GM23338 (cell line): ENCODE data around the gene MYO15B. TPM values are rescaled to one million over a fixed set of nuclear protein-coding genes. Genes with fewer than 3 reads are reported as not detected.

Source experiments
- ATAC-seq: fragments of 200-7000 bp; cut with Tn5 transposase; 3 replicates; pipeline ENCODE4 v1.9.1; 2020
- DNase-seq: peaks from one replicate; pipeline ENCODE4 v3.0.0-alpha.2; 2015; ENCODE audit warnings: low spot score
- H2AFZ ChIP-seq: fragments of 200-600 bp; sonication (generic); 2 replicates; pipeline ENCODE4 v1.8.0; 2016; ENCODE audit warnings: antibody characterized with exemption, mild to moderate bottlenecking, moderate library complexity
- H3F3A ChIP-seq: fragments of 200-600 bp; sonication (generic); replicated peaks from 2 replicates; pipeline ENCODE4 v1.8.0; 2017; ENCODE audit warnings: antibody characterized with exemption, mixed run types, low read depth
- H3K27ac ChIP-seq: fragments of 200-600 bp; sonication (generic); 2 replicates; pipeline ENCODE4 v1.6.1; 2016; ENCODE audit warnings: low read depth
- H3K27me3 ChIP-seq: fragments of 200-600 bp; sonication (generic); 2 replicates; pipeline ENCODE4 v1.8.0; 2016; ENCODE audit warnings: mild to moderate bottlenecking, mixed run types, moderate library complexity; ENCODE audit not compliant: insufficient read depth
- H3K36me3 ChIP-seq: fragments of 200-600 bp; sonication (generic); 2 replicates; pipeline ENCODE4 v1.8.0; 2016; ENCODE audit warnings: mild to moderate bottlenecking; ENCODE audit not compliant: insufficient read depth
- H3K4me1 ChIP-seq: fragments of 200-600 bp; sonication (generic); 2 replicates; pipeline ENCODE4 v1.8.0; 2016; ENCODE audit warnings: mild to moderate bottlenecking, moderate library complexity; ENCODE audit not compliant: insufficient read depth
- H3K4me2 ChIP-seq: fragments of 200-600 bp; sonication (generic); 2 replicates; pipeline ENCODE4 v1.7.1; 2017; ENCODE audit warnings: mixed run types
- H3K4me3 ChIP-seq: fragments of 200-600 bp; sonication (generic); 2 replicates; pipeline ENCODE4 v1.6.1; 2016; ENCODE audit warnings: mixed run types
- H3K79me2 ChIP-seq: fragments of 200-600 bp; sonication (generic); replicated peaks from 2 replicates; pipeline ENCODE4 v1.8.0; 2017; ENCODE audit warnings: mild to moderate bottlenecking; ENCODE audit not compliant: insufficient read depth
- H3K9me2 ChIP-seq: fragments of 200-600 bp; sonication (generic); 2 replicates; pipeline ENCODE4 v1.8.0; 2017; ENCODE audit not compliant: insufficient read depth
- H4K20me1 ChIP-seq: fragments of 200-600 bp; sonication (generic); replicated peaks from 2 replicates; pipeline ENCODE4 v1.8.0; 2017; ENCODE audit warnings: mild to moderate bottlenecking; ENCODE audit not compliant: insufficient read depth
- H3K27ac Mint-ChIP-seq: 2 replicates; pipeline ENCODE4 v1.8.0; 2020; ENCODE audit warnings: inconsistent platforms, mild to moderate bottlenecking, moderate library complexity, mixed read lengths
- H3K27me3 Mint-ChIP-seq: 3 replicates; pipeline ENCODE4 v1.8.0; 2022; ENCODE audit warnings: low read depth, mild to moderate bottlenecking, moderate library complexity, mixed read lengths, inconsistent platforms; ENCODE audit not compliant: insufficient read depth, poor library complexity
- H3K36me3 Mint-ChIP-seq: 3 replicates; pipeline ENCODE4 v1.8.0; 2021; ENCODE audit warnings: low read depth, mild to moderate bottlenecking, inconsistent platforms, moderate library complexity, mixed read lengths
- H3K4me1 Mint-ChIP-seq: 3 replicates; pipeline ENCODE4 v1.8.0; 2020; ENCODE audit warnings: mild to moderate bottlenecking, inconsistent platforms, mixed read lengths
- H3K4me3 Mint-ChIP-seq: 3 replicates; pipeline ENCODE4 v1.8.0; 2021; ENCODE audit warnings: moderate library complexity, mild to moderate bottlenecking, inconsistent platforms, mixed read lengths
- H3K9me3 Mint-ChIP-seq: 3 replicates; pipeline ENCODE4 v1.8.0; 2020; ENCODE audit warnings: moderate library complexity, mild to moderate bottlenecking, inconsistent platforms, mixed read lengths
- CREB1 ChIP-seq: fragments of 250-450 bp; sonication (Bioruptor Pico); IDR thresholded peaks from 2 replicates; pipeline ENCODE4 v1.5.0; 2020; ENCODE audit warnings: low read depth, mild to moderate bottlenecking, moderate library complexity
- EZH2 ChIP-seq: fragments of 200-600 bp; sonication (generic); IDR thresholded peaks from one replicate; pipeline ENCODE4 v1.8.0; 2017; ENCODE audit warnings: antibody characterized with exemption, mild to moderate bottlenecking, low read depth; ENCODE audit not compliant: unreplicated experiment
- EZH2phosphoT487 ChIP-seq: fragments of 200-600 bp; sonication (generic); IDR thresholded peaks from one replicate; pipeline ENCODE4 v1.8.1; 2018; ENCODE audit warnings: antibody characterized with exemption; ENCODE audit not compliant: unreplicated experiment
- JUNB ChIP-seq: IDR thresholded peaks from one replicate; pipeline ENCODE4 v1.6.1; 2016; ENCODE audit warnings: antibody characterized with exemption; ENCODE audit not compliant: unreplicated experiment
- POLR2AphosphoS5 ChIP-seq: IDR thresholded peaks from 2 replicates; pipeline ENCODE4 v1.6.1; 2016; ENCODE audit warnings: antibody characterized with exemption, low read depth
- STAT1 ChIP-seq: IDR thresholded peaks from one replicate; pipeline ENCODE4 v1.6.1; 2016; ENCODE audit warnings: antibody characterized with exemption; ENCODE audit not compliant: unreplicated experiment
- ZNF114 ChIP-seq: fragments of 250-450 bp; sonication (Bioruptor Pico); IDR thresholded peaks from 2 replicates; pipeline ENCODE4 v1.5.0; 2020; ENCODE audit warnings: mild to moderate bottlenecking, moderate library complexity
- polyA plus RNA-seq: library from polyadenylated mRNA; unstranded; fragments of >200 nt; fragmentation: Nextera tagmentation; extraction: Ambion mirVana; gene quantifications from 2 replicates; pipeline ENCODE4 v1.2.1, GENCODE V29; 2016
- total RNA-seq: library from RNA; depleted of rRNA; stranded (reverse); fragments of >200 nt; shearing (Covaris generic); gene quantifications from 2 replicates; pipeline ENCODE4 v1.2.3, GENCODE V29; 2014
- TF ChIP-seq, protein P1 (sequence below), 2 experiments: fragments of 200-600 bp in 1 of 2; sonication (generic) in 1 of 2; conservative IDR thresholded peaks; 2 replicates each; pipeline versions ENCODE4 v1.5.1 to v1.6.1; 2016 to 2017; ENCODE audit warnings: antibody characterized with exemption in 2 of 2, low read depth in 2 of 2, mild to moderate bottlenecking in 2 of 2, moderate library complexity in 1 of 2
- TF ChIP-seq, protein P2 (sequence below): IDR thresholded peaks from 2 replicates; pipeline ENCODE4 v1.6.1; 2016; ENCODE audit warnings: antibody characterized with exemption
- TF ChIP-seq, protein P3 (sequence below): IDR thresholded peaks from one replicate; pipeline ENCODE4 v1.6.1; 2018; ENCODE audit warnings: antibody characterized with exemption; ENCODE audit not compliant: unreplicated experiment
- TF ChIP-seq, protein P4 (sequence below): fragments of 250-450 bp; sonication (Bioruptor Pico); IDR thresholded peaks from 2 replicates; pipeline ENCODE4 v1.5.0; 2020; ENCODE audit warnings: mild to moderate bottlenecking, moderate library complexity

The MYO15B gene
- total and polyA plus RNA-seq, 2 experiments from 2014 or later = 6.6 to 12.4 TPM

DNA sequence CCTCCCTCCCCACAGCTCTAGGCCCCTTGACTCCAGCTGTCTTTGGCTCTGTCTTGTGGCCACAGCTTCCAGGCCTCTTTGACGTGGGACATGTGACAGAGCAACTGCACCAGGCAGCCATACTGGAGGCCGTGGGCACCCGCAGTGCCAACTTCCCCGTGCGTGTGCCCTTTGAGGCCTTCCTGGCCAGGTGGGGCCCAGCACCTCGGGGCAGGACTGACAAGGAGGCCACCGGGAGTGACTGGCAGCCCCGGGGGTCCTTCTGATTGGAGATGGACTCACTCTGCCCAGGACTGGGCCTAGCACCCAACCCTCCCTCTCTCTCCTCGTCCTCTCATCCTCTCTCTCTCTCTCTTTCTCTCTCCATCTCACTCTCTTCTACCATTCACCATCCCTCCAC, 15.5 kb downstream of the MYO15B start:
- H3K27ac Mint-ChIP-seq = no peak overlapping the region
- Histone ChIP-seq H3K27me3 (no peaks in the 10 kb centered on the region), H2AFZ (no peak overlapping the region), H3K4me3 (no peak overlapping the region), H3K9me2 (no peaks in the 10 kb centered on the region), H3K27ac (no peak overlapping the region), H3F3A (no peaks in the 10 kb centered on the region), H4K20me1 (no peaks in the 10 kb centered on the region), H3K4me1 (no peaks in the 10 kb centered on the region), H3K36me3 (no peaks in the 10 kb centered on the region), H3K4me2 (no peak overlapping the region), H3K79me2 (no peaks in the 10 kb centered on the region)
- H3K4me1 Mint-ChIP-seq = no peaks in the 10 kb centered on the region
- DNase-seq = no peak
- TF ChIP-seq CREB1 (CRISPR knock-in tag) (no peak), POLR2AphosphoS5 (no peak), ZNF114 (CRISPR knock-in tag) (no peak), STAT1 (no peak), JUNB (no peak), EZH2phosphoT487 (no peak), EZH2 (no peak)
- TF ChIP-seq, protein P1, sequence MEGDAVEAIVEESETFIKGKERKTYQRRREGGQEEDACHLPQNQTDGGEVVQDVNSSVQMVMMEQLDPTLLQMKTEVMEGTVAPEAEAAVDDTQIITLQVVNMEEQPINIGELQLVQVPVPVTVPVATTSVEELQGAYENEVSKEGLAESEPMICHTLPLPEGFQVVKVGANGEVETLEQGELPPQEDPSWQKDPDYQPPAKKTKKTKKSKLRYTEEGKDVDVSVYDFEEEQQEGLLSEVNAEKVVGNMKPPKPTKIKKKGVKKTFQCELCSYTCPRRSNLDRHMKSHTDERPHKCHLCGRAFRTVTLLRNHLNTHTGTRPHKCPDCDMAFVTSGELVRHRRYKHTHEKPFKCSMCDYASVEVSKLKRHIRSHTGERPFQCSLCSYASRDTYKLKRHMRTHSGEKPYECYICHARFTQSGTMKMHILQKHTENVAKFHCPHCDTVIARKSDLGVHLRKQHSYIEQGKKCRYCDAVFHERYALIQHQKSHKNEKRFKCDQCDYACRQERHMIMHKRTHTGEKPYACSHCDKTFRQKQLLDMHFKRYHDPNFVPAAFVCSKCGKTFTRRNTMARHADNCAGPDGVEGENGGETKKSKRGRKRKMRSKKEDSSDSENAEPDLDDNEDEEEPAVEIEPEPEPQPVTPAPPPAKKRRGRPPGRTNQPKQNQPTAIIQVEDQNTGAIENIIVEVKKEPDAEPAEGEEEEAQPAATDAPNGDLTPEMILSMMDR (conservative IDR thresholded peaks at IDR 0.05; ENCODE audit: low read depth in 2 of 2) = no peak
- TF ChIP-seq, protein P2, sequence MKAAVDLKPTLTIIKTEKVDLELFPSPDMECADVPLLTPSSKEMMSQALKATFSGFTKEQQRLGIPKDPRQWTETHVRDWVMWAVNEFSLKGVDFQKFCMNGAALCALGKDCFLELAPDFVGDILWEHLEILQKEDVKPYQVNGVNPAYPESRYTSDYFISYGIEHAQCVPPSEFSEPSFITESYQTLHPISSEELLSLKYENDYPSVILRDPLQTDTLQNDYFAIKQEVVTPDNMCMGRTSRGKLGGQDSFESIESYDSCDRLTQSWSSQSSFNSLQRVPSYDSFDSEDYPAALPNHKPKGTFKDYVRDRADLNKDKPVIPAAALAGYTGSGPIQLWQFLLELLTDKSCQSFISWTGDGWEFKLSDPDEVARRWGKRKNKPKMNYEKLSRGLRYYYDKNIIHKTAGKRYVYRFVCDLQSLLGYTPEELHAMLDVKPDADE = no peak
- TF ChIP-seq, protein P3, sequence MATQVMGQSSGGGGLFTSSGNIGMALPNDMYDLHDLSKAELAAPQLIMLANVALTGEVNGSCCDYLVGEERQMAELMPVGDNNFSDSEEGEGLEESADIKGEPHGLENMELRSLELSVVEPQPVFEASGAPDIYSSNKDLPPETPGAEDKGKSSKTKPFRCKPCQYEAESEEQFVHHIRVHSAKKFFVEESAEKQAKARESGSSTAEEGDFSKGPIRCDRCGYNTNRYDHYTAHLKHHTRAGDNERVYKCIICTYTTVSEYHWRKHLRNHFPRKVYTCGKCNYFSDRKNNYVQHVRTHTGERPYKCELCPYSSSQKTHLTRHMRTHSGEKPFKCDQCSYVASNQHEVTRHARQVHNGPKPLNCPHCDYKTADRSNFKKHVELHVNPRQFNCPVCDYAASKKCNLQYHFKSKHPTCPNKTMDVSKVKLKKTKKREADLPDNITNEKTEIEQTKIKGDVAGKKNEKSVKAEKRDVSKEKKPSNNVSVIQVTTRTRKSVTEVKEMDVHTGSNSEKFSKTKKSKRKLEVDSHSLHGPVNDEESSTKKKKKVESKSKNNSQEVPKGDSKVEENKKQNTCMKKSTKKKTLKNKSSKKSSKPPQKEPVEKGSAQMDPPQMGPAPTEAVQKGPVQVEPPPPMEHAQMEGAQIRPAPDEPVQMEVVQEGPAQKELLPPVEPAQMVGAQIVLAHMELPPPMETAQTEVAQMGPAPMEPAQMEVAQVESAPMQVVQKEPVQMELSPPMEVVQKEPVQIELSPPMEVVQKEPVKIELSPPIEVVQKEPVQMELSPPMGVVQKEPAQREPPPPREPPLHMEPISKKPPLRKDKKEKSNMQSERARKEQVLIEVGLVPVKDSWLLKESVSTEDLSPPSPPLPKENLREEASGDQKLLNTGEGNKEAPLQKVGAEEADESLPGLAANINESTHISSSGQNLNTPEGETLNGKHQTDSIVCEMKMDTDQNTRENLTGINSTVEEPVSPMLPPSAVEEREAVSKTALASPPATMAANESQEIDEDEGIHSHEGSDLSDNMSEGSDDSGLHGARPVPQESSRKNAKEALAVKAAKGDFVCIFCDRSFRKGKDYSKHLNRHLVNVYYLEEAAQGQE = no peak
- TF ChIP-seq, protein P4, sequence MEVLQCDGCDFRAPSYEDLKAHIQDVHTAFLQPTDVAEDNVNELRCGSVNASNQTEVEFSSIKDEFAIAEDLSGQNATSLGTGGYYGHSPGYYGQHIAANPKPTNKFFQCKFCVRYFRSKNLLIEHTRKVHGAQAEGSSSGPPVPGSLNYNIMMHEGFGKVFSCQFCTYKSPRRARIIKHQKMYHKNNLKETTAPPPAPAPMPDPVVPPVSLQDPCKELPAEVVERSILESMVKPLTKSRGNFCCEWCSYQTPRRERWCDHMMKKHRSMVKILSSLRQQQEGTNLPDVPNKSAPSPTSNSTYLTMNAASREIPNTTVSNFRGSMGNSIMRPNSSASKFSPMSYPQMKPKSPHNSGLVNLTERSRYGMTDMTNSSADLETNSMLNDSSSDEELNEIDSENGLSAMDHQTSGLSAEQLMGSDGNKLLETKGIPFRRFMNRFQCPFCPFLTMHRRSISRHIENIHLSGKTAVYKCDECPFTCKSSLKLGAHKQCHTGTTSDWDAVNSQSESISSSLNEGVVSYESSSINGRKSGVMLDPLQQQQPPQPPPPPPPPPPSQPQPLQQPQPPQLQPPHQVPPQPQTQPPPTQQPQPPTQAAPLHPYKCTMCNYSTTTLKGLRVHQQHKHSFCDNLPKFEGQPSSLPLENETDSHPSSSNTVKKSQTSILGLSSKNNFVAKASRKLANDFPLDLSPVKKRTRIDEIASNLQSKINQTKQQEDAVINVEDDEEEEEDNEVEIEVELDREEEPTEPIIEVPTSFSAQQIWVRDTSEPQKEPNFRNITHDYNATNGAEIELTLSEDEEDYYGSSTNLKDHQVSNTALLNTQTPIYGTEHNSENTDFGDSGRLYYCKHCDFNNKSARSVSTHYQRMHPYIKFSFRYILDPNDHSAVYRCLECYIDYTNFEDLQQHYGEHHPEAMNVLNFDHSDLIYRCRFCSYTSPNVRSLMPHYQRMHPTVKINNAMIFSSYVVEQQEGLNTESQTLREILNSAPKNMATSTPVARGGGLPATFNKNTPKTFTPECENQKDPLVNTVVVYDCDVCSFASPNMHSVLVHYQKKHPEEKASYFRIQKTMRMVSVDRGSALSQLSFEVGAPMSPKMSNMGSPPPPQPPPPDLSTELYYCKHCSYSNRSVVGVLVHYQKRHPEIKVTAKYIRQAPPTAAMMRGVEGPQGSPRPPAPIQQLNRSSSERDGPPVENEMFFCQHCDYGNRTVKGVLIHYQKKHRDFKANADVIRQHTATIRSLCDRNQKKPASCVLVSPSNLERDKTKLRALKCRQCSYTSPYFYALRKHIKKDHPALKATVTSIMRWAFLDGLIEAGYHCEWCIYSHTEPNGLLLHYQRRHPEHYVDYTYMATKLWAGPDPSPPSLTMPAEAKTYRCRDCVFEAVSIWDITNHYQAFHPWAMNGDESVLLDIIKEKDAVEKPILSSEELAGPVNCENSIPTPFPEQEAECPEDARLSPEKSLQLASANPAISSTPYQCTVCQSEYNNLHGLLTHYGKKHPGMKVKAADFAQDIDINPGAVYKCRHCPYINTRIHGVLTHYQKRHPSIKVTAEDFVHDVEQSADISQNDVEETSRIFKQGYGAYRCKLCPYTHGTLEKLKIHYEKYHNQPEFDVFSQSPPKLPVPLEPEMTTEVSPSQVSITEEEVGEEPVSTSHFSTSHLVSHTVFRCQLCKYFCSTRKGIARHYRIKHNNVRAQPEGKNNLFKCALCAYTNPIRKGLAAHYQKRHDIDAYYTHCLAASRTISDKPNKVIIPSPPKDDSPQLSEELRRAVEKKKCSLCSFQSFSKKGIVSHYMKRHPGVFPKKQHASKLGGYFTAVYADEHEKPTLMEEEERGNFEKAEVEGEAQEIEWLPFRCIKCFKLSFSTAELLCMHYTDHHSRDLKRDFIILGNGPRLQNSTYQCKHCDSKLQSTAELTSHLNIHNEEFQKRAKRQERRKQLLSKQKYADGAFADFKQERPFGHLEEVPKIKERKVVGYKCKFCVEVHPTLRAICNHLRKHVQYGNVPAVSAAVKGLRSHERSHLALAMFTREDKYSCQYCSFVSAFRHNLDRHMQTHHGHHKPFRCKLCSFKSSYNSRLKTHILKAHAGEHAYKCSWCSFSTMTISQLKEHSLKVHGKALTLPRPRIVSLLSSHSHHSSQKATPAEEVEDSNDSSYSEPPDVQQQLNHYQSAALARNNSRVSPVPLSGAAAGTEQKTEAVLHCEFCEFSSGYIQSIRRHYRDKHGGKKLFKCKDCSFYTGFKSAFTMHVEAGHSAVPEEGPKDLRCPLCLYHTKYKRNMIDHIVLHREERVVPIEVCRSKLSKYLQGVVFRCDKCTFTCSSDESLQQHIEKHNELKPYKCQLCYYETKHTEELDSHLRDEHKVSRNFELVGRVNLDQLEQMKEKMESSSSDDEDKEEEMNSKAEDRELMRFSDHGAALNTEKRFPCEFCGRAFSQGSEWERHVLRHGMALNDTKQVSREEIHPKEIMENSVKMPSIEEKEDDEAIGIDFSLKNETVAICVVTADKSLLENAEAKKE = no peak
- H3K9me3 Mint-ChIP-seq = no peaks in the 10 kb centered on the region
- H3K27me3 Mint-ChIP-seq = peaks cover 15% of the 10 kb centered on the region
- H3K36me3 Mint-ChIP-seq = no peaks in the 10 kb centered on the region; the same call in 2 of the 3 replicates
- no peak overlapping the region for H3K4me3 Mint-ChIP-seq
- no peak for ATAC-seq
